HFFc6 (cell line): Measurements from ENCODE around the gene EIF4E1B. TPM values are rescaled to one million over a fixed set of nuclear protein-coding genes. Genes with fewer than 3 reads are reported as not detected.

Experiments
- DNase-seq: peaks from one replicate; pipeline ENCODE4 v3.0.0-alpha.2; 2018
- H3K27ac Mint-ChIP-seq: 2 replicates; pipeline ENCODE4 v1.8.0; 2020; ENCODE audit warnings: mild to moderate bottlenecking, mixed read lengths
- H3K27me3 Mint-ChIP-seq: 2 replicates; pipeline ENCODE4 v1.8.0; 2021; ENCODE audit warnings: mild to moderate bottlenecking, moderate library complexity, mixed read lengths; ENCODE audit not compliant: insufficient read depth
- H3K36me3 Mint-ChIP-seq: 2 replicates; pipeline ENCODE4 v1.8.0; 2021; ENCODE audit warnings: low read depth, mixed read lengths
- H3K4me1 Mint-ChIP-seq: 2 replicates; pipeline ENCODE4 v1.8.0; 2020; ENCODE audit warnings: low read depth, mixed read lengths
- H3K4me3 Mint-ChIP-seq: 2 replicates; pipeline ENCODE4 v1.8.0; 2020; ENCODE audit warnings: mild to moderate bottlenecking, moderate library complexity, mixed read lengths
- H3K9me3 Mint-ChIP-seq: 2 replicates; pipeline ENCODE4 v1.8.0; 2020; ENCODE audit warnings: mild to moderate bottlenecking, mixed read lengths
- total RNA-seq, 6 experiments: library from RNA; stranded (reverse); fragmentation: NEBNext Ultra II Directional; extraction: Animal tissue kit (Norgen Biotek cat#: 25700); gene quantifications; 2 replicates in 1 of 6; 3 replicates in 5 of 6; pipeline ENCODE4 v1.2.3, GENCODE V29; 2021
- TF ChIP-seq, protein P1 (sequence below): fragments of 200-600 bp; sonication (generic); IDR thresholded peaks from 2 replicates; pipeline ENCODE4 v1.5.0; 2021; ENCODE audit warnings: antibody characterized with exemption, mild to moderate bottlenecking

EIF4E1B gene
- total RNA-seq, 6 experiments from 2014 or later = not detected

DNA sequence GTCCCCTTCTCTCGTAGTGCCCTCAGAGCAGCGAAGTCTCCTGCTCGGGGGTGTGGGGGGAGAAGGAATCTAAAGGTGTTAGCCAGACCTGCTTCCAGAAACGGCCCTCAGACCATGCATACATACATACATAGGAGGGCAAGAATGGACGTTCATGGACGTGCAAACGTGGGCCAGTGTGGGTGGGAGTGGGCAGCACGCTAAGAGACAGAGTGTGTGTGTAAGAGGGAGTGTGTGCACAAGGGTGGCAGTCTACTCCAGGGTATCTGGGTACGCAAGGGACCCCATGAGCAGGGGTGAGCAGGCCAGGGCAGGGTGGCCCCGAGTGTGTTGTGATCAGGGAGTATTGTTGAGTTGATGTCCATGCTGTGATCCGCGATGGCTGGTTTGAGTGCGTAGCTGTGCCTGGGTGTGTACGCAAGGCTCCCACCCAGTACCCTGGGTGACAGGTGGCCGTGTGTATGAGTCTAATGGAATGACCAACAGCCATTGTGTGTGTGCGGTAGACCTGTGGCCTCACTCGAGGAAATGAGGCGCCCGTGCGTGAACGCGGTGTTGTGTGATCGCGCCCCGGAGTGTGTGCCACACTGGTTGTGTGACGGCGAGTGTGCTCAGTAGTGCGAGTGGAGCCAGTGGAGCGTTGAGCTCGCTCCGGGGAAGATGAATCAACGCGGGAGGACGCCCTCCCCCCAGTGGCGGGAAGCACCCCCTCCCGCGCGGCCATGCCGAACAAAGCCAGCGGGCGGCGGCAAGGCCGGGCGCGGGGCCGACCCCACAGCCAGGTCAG, 21.3 kb upstream of the EIF4E1B start:
- TF ChIP-seq, protein P1, sequence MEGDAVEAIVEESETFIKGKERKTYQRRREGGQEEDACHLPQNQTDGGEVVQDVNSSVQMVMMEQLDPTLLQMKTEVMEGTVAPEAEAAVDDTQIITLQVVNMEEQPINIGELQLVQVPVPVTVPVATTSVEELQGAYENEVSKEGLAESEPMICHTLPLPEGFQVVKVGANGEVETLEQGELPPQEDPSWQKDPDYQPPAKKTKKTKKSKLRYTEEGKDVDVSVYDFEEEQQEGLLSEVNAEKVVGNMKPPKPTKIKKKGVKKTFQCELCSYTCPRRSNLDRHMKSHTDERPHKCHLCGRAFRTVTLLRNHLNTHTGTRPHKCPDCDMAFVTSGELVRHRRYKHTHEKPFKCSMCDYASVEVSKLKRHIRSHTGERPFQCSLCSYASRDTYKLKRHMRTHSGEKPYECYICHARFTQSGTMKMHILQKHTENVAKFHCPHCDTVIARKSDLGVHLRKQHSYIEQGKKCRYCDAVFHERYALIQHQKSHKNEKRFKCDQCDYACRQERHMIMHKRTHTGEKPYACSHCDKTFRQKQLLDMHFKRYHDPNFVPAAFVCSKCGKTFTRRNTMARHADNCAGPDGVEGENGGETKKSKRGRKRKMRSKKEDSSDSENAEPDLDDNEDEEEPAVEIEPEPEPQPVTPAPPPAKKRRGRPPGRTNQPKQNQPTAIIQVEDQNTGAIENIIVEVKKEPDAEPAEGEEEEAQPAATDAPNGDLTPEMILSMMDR = 0 out of 2 replicates have a peak, but pooled peaks have one; percentile 5
- Mint-ChIP-seq H3K27ac (no peak overlapping the region), H3K4me1 (peaks cover 19% of the 10 kb centered on the region), H3K36me3 (no peaks in the 10 kb centered on the region), H3K9me3 (no peaks in the 10 kb centered on the region), H3K27me3 (no peaks in the 10 kb centered on the region; the same call in 1 of the 2 replicates), H3K4me3 (peak overlapping the region; percentile 92)
- DNase-seq = no peak

GRCh38 chr5:176609724-176610434, 20.6 kb upstream of the EIF4E1B start, which contains the start of gene GPRIN1:
Gene GPRIN1 (minus strand): TSS chr5:176610156. CDS start chr5:176599834, 10,322 bp downstream.
- H3K27ac Mint-ChIP-seq = no peak within 1 kb of the TSS
- no peak for DNase-seq

DNA sequence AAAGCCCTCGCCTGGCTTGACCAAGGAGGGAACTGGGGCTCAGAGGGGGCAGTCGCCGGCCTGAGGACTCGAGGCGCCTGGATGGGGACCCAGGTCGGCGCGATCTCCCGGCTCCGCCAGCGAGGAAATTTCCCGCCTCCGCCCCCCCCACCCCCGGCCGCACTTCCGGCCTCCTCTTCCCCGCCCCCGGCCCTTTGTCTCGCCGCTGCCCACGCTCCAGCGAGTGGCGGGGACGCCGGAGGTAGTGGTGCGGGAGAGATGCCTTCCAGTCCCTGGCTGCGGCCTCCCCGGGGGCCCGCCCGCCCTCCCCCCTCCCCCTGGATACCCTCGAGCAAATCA, 20.1 kb upstream of the EIF4E1B start:
- H3K27ac Mint-ChIP-seq = no peak overlapping the region
- peaks cover 32% of the 10 kb centered on the region for H3K4me1 Mint-ChIP-seq
- no peak for DNase-seq
- no peaks in the 10 kb centered on the region for H3K9me3 Mint-ChIP-seq
- peaks cover 3% of the 10 kb centered on the region; the same call in 1 of the 2 replicates for H3K27me3 Mint-ChIP-seq
- no peaks in the 10 kb centered on the region for H3K36me3 Mint-ChIP-seq
- peak overlapping the region; percentile 65; the same call in 1 of the 2 replicates for H3K4me3 Mint-ChIP-seq
- TF ChIP-seq, protein P1 = no peak

More at GRCh38 chr5:176609724-176610434, 20.6 kb upstream of the EIF4E1B start, which contains the start of gene GPRIN1:
- Mint-ChIP-seq H3K36me3 (no peaks in the 10 kb centered on the region), H3K9me3 (no peaks in the 10 kb centered on the region), H3K4me3 (peak within 1 kb of the TSS; percentile 92), H3K4me1 (peaks cover 27% of the 10 kb centered on the region), H3K27me3 (peaks cover 1% of the 10 kb centered on the region; the same call in 1 of the 2 replicates)
- TF ChIP-seq, protein P1 = peak; percentile 55

DNA sequence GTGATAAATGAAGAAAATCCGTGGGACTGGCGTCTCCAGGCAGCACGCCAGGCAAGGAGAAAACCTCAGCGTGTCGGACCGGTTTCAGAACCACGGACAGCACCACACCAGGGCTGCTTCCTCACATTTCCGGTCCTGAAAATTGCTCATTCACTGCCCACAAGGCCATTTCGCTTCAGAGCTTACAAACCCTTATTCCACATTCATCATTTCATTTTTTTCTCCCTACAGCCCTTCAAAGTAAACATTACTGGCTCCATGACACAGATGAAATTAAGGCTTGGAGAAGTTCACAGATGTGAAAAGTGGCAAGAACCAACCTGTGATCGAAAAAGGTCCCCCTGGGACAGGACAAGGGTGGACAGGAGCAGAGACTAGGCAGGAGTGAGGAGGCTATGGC, 19.0 kb upstream of the EIF4E1B start:
- peak; percentile 81 for DNase-seq
- TF ChIP-seq, protein P1 = no peak
- Mint-ChIP-seq H3K27me3 (peaks cover 11% of the 10 kb centered on the region), H3K4me3 (no peak overlapping the region), H3K36me3 (no peaks in the 10 kb centered on the region), H3K27ac (no peak overlapping the region), H3K4me1 (peaks cover 42% of the 10 kb centered on the region), H3K9me3 (no peaks in the 10 kb centered on the region)

- Mint-ChIP-seq H3K27me3 (peaks cover 17% of the 10 kb centered on the region), H3K4me3 (no peak overlapping the region), H3K9me3 (no peaks in the 10 kb centered on the region), H3K27ac (no peak overlapping the region), H3K36me3 (no peaks in the 10 kb centered on the region), H3K4me1 (peaks cover 46% of the 10 kb centered on the region)
- TF ChIP-seq, protein P1 = no peak
- no peak for DNase-seq
Observed at GRCh38 chr5:176612008-176612407, 18.5 kb upstream of the EIF4E1B start.
